NCI-H2196 treated with DMSO at 0.1 percent for 48 hours (cell line): ENCODE measurements around the gene SH2B3.
A peak's percentile ranks its signal among the peaks of the same experiment; 100 is the strongest.
"Not testable (repeated sequence)": the region's sequence is repeated elsewhere in the genome, so short reads cannot be mapped to it uniquely, and the experiment has no call there.

Source experiments
- DNase-seq: peaks from one replicate; lab custom pipeline; 2025; ENCODE audit not compliant: unreplicated experiment; lab: John Stamatoyannopoulos, UW

Gene SH2B3

GRCh38 chr12:111386885-111387284 is 18.8 kb upstream of the SH2B3 start:
- DNase-seq, result no peak

- no peak for DNase-seq
Observed at GRCh38 chr12:111387747-111388323, 17.9 kb upstream of the SH2B3 start.

- no peak for DNase-seq
Observed at GRCh38 chr12:111389635-111390034, 16.1 kb upstream of the SH2B3 start.

GRCh38 chr12:111390910-111391309 is 14.8 kb upstream of the SH2B3 start:
- no peak for DNase-seq

GRCh38 chr12:111393700-111394300 is 11.9 kb upstream of the SH2B3 start:
- no peak for DNase-seq

- DNase-seq, result no peak
Observed at GRCh38 chr12:111394480-111394879, 11.2 kb upstream of the SH2B3 start.

GRCh38 chr12:111395336-111396187 is 10.2 kb upstream of the SH2B3 start:
- DNase-seq, result no peak

GRCh38 chr12:111396271-111396670 is 9.5 kb upstream of the SH2B3 start:
- DNase-seq, result not testable (repeated sequence)

- DNase-seq, result peak; percentile 36
Observed at GRCh38 chr12:111396726-111397445, 8.8 kb upstream of the SH2B3 start.

- no peak for DNase-seq
Observed at GRCh38 chr12:111398530-111398929, 7.2 kb upstream of the SH2B3 start.

GRCh38 chr12:111399741-111400404 is 5.8 kb upstream of the SH2B3 start:
- not testable (repeated sequence) for DNase-seq

- DNase-seq, result no peak
Observed at GRCh38 chr12:111401167-111401605, 4.5 kb upstream of the SH2B3 start.

GRCh38 chr12:111402490-111402824 is 3.3 kb upstream of the SH2B3 start:
- not testable (repeated sequence) for DNase-seq

- no peak for DNase-seq
Observed at GRCh38 chr12:111404362-111405148, 1.2 kb upstream of the SH2B3 start.

- DNase-seq, result peak; percentile 87
Observed at GRCh38 chr12:111405149-111405858, 419 bp upstream of the SH2B3 start.

GRCh38 chr12:111406474-111407376 is 1.0 kb downstream of the SH2B3 start:
- DNase-seq, result no peak

- DNase-seq, result no peak
Observed at GRCh38 chr12:111407377-111408115, 1.8 kb downstream of the SH2B3 start.

GRCh38 chr12:111408116-111408440 is 2.4 kb downstream of the SH2B3 start:
- no peak for DNase-seq
